Uterus (tissue), 2 donors: Measurements from ENCODE around the gene WDR72.

Experiments
- CTCF ChIP-seq, 4 experiments: fragments of 200-600 bp in 2 of 4; fragments of 450-650 bp in 2 of 4; sonication (generic) in 2 of 4; IDR thresholded peaks; one replicate each; pipeline ENCODE4 v1.5.1; 2016 to 2019; ENCODE audit warnings: antibody characterized with exemption in 4 of 4, mild to moderate bottlenecking in 2 of 4, moderate library complexity in 1 of 4
- POLR2A ChIP-seq, 2 donors: fragments of 450-650 bp; IDR thresholded peaks; one replicate each; pipeline ENCODE4 v1.6.1; 2016; ENCODE audit warnings: antibody characterized with exemption in 2 of 2, mild to moderate bottlenecking in 1 of 2, moderate library complexity in 1 of 2

GRCh38 chr15:53555226-53555625, 204.2 kb downstream of the WDR72 start:
- TF ChIP-seq CTCF (IDR thresholded peaks at IDR 0.05), result no peak
- no peak for TF ChIP-seq POLR2A (IDR thresholded peaks at IDR 0.05)
